Hepatocyte (in vitro differentiated cells): ENCODE results near the gene CHIT1. TPM values are rescaled to one million over a fixed set of nuclear protein-coding genes. Genes with fewer than 3 reads are reported as not detected.

Source experiments
- DNase-seq: peaks from one replicate; pipeline ENCODE4 v3.0.0-alpha.2; 2016; ENCODE audit warnings: low spot score
- H2AFZ ChIP-seq: fragments of 200-600 bp; sonication (generic); 2 replicates; pipeline ENCODE4 v1.6.0; 2016; ENCODE audit warnings: antibody characterized with exemption, mild to moderate bottlenecking
- H3K27ac ChIP-seq: fragments of 200-600 bp; sonication (generic); 2 replicates; pipeline ENCODE4 v1.5.1; 2016; ENCODE audit warnings: mild to moderate bottlenecking
- H3K27me3 ChIP-seq: fragments of 200-600 bp; sonication (generic); 2 replicates; pipeline ENCODE4 v1.6.1; 2016
- H3K36me3 ChIP-seq: fragments of 200-600 bp; sonication (generic); replicated peaks from 2 replicates; pipeline ENCODE4 v1.5.1; 2016; ENCODE audit warnings: low read depth; ENCODE audit not compliant: insufficient read depth
- H3K4me1 ChIP-seq: fragments of 200-600 bp; sonication (generic); 2 replicates; pipeline ENCODE4 v1.5.1; 2016; ENCODE audit warnings: mild to moderate bottlenecking, moderate library complexity; ENCODE audit not compliant: insufficient read depth
- H3K4me2 ChIP-seq: fragments of 200-600 bp; sonication (generic); 2 replicates; pipeline ENCODE4 v1.6.0; 2016
- H3K4me3 ChIP-seq: fragments of 200-600 bp; sonication (generic); 2 replicates; pipeline ENCODE4 v1.5.1; 2016; ENCODE audit warnings: mild to moderate bottlenecking
- H3K79me2 ChIP-seq: fragments of 200-600 bp; sonication (generic); 2 replicates; pipeline ENCODE4 v1.6.0; 2017; ENCODE audit warnings: mild to moderate bottlenecking
- H3K9me2 ChIP-seq: fragments of 200-600 bp; sonication (generic); replicated peaks from 2 replicates; pipeline ENCODE4 v1.6.0; 2017; ENCODE audit warnings: mild to moderate bottlenecking; ENCODE audit not compliant: insufficient read depth
- H3K9me3 ChIP-seq: fragments of 200-600 bp; sonication (generic); 2 replicates; pipeline ENCODE4 v1.5.1; 2016; ENCODE audit warnings: low read depth, mild to moderate bottlenecking
- H4K20me1 ChIP-seq: fragments of 200-600 bp; sonication (generic); 2 replicates; pipeline ENCODE4 v1.6.0; 2016; ENCODE audit warnings: mild to moderate bottlenecking; ENCODE audit not compliant: insufficient read depth, poor library complexity, severe bottlenecking
- CTCF ChIP-seq: fragments of 200-600 bp; sonication (generic); IDR thresholded peaks from 2 replicates; pipeline ENCODE4 v1.5.1; 2016; ENCODE audit warnings: antibody characterized with exemption, mild to moderate bottlenecking; ENCODE audit not compliant: poor library complexity
- EZH2 ChIP-seq: fragments of 200-600 bp; sonication (generic); IDR thresholded peaks from 2 replicates; pipeline ENCODE4 v1.6.1; 2016; ENCODE audit warnings: antibody characterized with exemption, mild to moderate bottlenecking, borderline replicate concordance
- EZH2phosphoT487 ChIP-seq: fragments of 200-600 bp; sonication (generic); IDR thresholded peaks from one replicate; pipeline ENCODE4 v1.6.1; 2018; ENCODE audit warnings: antibody characterized with exemption, mild to moderate bottlenecking, low read depth, moderate library complexity; ENCODE audit not compliant: unreplicated experiment, severe bottlenecking
- WGBS: methylation state at CpG from one replicate; pipeline ENCODE4 v1.1.6; 2016; ENCODE audit warnings: low lambda C conversion rate; ENCODE audit errors: missing lambda C conversion rate; 5-methylcytosine and 5-hydroxymethylcytosine counted together
- polyA plus RNA-seq: library from polyadenylated mRNA; unstranded; fragments of >200 nt; fragmentation: Nextera tagmentation; extraction: Ambion mirVana; gene quantifications from 2 replicates; pipeline ENCODE4 v1.2.1, GENCODE V29; 2016
- total RNA-seq: library from RNA; depleted of rRNA; stranded (reverse); fragments of >200 nt; gene quantifications from 2 replicates; pipeline ENCODE4 v1.2.3, GENCODE V29; 2014

The CHIT1 gene
- total and polyA plus RNA-seq, 2 experiments from 2014 or later = 0.93 to 1.1 TPM

- WGBS = 85% methylated on average over 21 of the region's 21 CpGs
- Histone ChIP-seq H3K4me3 (no peak overlapping the region), H3K4me1 (no peaks in the 10 kb centered on the region), H2AFZ (no peak overlapping the region), H3K9me2 (no peaks in the 10 kb centered on the region), H3K4me2 (no peak overlapping the region), H3K79me2 (no peaks in the 10 kb centered on the region), H3K36me3 (no peaks in the 10 kb centered on the region), H3K27ac (no peak overlapping the region), H3K27me3 (no peaks in the 10 kb centered on the region), H3K9me3 (no peaks in the 10 kb centered on the region), H4K20me1 (no peaks in the 10 kb centered on the region)
- DNase-seq = no peak
- no peak for TF ChIP-seq CTCF
- TF ChIP-seq EZH2 = no peak
- TF ChIP-seq EZH2phosphoT487 = no peak
Observed at GRCh38 chr1:203169770-203170520, 59.5 kb downstream of the CHIT1 start.

GRCh38 chr1:203168991-203169390 is 60.5 kb downstream of the CHIT1 start:
- Histone ChIP-seq H3K4me2 (no peak overlapping the region), H3K9me2 (no peaks in the 10 kb centered on the region), H3K4me1 (no peaks in the 10 kb centered on the region), H3K36me3 (no peaks in the 10 kb centered on the region), H2AFZ (no peak overlapping the region), H4K20me1 (no peaks in the 10 kb centered on the region), H3K27me3 (no peaks in the 10 kb centered on the region), H3K9me3 (no peaks in the 10 kb centered on the region), H3K79me2 (no peaks in the 10 kb centered on the region), H3K4me3 (no peak overlapping the region), H3K27ac (no peak overlapping the region)
- TF ChIP-seq EZH2 (no peak), CTCF (no peak), EZH2phosphoT487 (no peak)
- 92% methylated on average over 9 of the region's 9 CpGs for WGBS
- DNase-seq = no peak

GRCh38 chr1:203168256-203168786 is 61.2 kb downstream of the CHIT1 start:
- Histone ChIP-seq H3K4me2 (no peak overlapping the region), H3K27ac (no peak overlapping the region), H3K4me1 (no peaks in the 10 kb centered on the region), H3K9me3 (no peaks in the 10 kb centered on the region), H2AFZ (no peak overlapping the region), H3K79me2 (no peaks in the 10 kb centered on the region), H4K20me1 (no peaks in the 10 kb centered on the region), H3K9me2 (no peaks in the 10 kb centered on the region), H3K4me3 (no peak overlapping the region), H3K27me3 (no peaks in the 10 kb centered on the region), H3K36me3 (no peaks in the 10 kb centered on the region)
- WGBS = 95% methylated on average over 12 of the region's 12 CpGs
- DNase-seq = no peak
- TF ChIP-seq CTCF (no peak), EZH2 (no peak), EZH2phosphoT487 (no peak)
